8988T (cell line): ENCODE results near the gene ZNF780A.
A peak's percentile ranks its signal among the peaks of the same experiment; 100 is the strongest.
"Not testable (repeated sequence)": the region's sequence is repeated elsewhere in the genome, so short reads cannot be mapped to it uniquely, and the experiment has no call there.

Source experiments
- DNase-seq: peaks from one replicate; pipeline ENCODE4 v3.0.0; 2011

Gene ZNF780A

DNA sequence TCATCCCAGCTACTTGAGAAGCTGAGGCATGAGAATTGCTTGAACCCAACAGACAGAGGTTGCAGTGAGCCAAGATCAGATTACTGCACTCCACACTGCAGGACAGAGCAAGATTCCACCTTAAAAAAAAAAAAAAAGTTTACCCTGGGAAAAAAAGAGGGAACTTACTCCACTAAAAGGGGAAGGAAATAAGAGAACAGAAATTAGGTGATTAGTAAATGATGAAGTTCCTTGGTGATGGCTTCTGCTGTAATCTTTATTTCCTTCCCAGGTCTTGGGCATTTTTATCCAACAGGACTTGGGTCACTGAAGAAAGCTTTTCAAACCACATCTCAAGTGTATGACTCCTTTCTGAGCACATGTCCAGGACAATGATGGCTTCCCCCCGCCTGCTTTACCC lies 9.3 kb downstream of the ZNF780A start:
- no peak for DNase-seq

DNA sequence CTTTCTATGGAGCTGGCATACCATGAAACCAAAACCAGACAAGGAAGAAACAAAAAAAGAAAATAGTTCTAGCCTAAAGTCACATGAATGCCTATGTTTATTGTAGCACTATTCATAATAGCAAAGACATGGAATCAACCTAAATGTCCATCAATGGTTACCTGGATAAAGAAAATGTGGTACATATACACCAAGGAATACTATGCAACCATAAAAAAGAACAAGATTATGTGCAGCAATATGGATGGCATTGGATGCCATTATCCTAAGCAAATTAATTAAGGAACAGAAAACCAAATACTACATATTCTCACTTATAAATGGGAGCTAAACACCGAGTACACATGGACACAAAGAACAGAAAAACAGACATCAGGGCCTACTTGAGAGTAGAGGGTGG lies 10.5 kb downstream of the ZNF780A start:
- no peak for DNase-seq

DNA sequence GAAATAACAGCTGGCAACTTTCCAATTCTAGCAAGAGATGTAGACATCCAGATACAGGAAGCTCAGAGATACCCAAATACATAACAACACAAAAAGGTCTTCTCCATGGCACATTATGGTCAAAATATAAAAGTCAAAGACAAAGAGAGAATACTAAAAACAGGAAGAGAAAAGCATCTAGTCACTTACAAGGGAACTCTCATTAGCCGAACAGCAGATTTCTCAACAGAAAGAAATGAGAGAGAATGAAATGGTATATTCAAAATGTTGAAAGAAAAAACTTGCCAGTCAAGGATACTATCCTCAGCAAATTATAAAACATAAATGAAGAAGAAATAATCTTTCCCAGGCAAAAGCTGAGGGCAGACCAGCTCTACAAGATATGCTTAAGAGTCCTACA lies 12.4 kb downstream of the ZNF780A start:
- DNase-seq, result no peak

DNA sequence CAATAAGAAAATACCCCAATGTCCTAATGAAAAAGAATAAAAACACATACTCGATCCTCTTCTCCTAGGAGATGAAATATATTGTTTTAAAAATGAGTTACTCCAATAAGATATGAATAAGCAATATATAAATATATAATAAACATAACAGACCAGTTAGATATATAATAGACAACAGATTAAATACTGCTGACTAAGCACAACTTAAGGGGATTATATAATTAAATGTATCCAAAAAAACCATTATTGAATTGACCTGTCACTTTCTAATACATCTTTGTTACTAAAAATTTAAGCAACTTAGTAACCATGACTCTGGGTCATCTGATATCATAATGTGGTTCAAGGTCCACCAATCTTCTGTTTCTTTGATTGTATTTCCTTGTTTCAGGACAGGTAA lies 20.7 kb downstream of the ZNF780A start:
- no peak for DNase-seq

DNA sequence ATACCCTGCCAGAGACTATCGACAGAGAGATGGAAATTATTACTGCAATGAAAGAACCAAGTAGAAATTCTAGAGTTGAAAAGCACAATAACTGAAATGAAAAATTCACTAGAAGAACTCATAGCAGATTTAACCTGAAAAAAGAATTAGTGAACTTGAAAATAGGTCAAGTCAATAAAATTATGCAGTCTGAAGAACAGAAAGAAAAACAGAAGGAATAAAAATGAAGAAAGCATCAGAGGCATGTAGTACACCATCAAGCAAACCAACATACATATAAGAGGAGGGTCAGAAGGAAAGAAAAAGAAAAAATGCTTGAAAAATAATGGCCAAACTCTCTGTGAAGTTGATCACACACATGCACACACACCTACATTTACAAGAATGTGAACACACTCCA lies 31.1 kb downstream of the ZNF780A start:
- no peak for DNase-seq

DNA sequence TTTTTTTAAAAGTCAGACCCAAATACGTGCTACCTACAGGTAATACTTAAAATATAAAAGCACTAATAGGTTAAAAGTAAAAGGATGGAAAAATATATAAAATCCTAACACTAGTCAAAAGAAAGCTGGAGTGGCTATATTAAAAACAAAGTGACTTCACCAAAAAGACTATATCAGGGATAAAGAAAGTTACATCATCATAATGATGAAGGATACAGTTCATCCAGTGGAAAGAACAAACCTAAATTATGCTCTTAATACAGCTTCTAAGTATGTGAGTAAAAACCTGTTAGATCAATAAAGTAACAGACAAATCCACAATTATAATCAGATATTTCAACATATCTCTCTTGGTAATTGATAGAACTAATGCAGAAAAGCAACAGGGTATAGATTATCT lies 33.6 kb downstream of the ZNF780A start:
- DNase-seq, result no peak

DNA sequence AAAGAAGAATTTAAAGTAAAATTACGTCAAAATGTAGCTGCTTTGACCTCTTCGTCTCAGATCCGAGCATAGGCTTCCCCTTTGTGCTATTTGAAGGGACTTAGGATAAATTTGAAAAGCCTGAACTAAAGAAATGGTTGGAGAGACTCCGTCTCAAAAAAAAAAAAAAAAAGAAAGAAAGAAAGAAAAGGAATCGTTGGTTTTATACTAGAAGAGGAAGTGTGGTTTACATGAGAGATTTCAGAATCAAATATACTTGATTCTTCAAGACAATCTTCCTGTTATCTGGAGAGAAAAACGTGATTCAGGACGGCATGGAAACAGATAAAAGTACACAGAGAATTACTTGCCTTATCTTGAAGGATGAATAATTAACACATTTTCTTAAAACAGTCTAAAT lies 34.2 kb downstream of the ZNF780A start:
- no peak for DNase-seq

DNA sequence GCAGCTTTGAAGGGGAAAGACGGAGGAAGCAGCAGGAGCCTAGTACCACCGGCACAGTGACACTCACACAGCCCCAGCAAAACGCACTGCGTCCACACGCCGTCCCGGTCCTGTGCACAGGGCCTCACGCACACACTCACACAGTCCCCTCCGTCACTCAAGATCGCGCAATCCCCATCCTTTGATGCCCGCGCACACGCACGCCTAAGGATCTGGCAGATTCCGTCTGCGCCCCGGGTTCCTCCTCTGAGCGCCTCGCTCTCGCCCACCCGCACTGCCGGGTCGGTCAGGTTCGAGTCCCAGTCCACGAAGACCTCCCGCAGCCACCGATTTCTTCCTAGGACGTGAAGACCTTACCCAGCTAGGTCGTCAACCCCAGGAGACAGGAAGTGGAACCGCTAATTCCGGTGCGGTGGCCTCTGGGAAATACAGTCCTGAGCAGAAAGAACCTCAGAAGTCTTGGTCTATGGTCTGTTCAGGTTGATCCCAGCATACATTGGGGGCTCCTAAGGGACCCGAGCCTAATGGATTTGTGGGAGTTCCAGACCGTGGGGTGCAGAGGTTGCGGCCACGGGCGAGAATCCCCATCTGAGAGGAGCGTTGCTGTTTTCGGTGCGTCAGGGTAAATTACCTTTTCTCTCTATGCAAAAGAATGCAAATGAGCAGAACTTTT lies 34.8 kb downstream of the ZNF780A start, which contains the start of gene ZNF780B:
ZNF780B (minus strand) TSS at position 400 of the 673 bp plus-strand sequence. CDS start 5,899 bp downstream, outside the sequence.
- peak; percentile 28 for DNase-seq

DNA sequence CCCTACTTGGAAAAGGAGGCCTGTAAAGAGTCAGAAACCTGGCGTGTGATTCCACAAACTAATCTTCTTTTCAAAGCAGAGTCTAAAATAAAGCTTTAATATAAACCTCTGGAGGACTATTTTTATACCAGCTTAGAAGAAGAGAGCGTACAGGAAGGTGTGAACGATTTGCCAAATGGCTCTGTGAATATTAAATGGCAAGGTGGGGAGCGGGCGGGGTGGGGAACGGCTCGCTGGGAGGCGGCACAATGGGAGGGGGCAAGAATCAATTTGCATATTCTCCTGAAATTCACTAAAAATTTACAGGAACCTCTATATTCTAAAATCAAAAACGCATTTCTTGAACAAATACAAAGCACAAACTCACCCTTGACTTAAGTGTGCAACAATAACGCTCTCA lies 35.7 kb downstream of the ZNF780A start:
- no peak for DNase-seq

DNA sequence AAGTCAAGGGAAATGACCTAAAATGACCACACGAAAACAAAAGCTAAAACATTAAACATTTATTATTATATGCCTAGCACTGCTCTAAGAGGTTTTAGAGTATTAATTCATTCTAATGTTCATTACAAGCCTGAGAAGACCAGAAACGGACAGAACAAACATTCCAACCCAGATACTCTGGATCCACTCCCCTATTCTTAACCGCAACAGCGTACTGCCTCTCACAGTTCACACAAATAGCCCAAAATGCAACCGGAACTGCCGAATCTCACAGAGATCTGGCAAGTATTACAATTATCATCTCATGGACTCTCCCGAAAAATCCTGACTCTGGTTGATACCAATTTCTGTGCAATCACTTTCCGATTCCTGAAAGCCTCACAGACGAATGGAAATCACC lies 36.1 kb downstream of the ZNF780A start:
- DNase-seq, result no peak

DNA sequence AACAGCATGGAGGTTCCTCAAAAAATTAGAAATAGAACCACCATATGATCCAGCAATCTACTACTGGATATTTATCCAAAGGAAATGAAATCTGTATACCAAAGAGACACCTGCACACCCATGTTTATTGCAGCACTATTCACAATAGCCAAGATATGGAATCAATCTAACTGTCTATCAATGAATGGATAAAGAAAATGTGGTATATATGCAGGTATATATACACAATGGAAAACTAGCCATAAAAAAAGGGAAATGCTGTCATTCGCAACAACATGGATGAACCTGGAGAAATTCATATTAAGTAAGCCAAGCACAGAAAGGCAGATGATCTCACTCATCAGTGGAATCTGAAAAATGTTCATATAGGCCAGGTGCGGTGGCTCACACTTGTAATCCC lies 37.3 kb downstream of the ZNF780A start:
- no peak for DNase-seq

DNA sequence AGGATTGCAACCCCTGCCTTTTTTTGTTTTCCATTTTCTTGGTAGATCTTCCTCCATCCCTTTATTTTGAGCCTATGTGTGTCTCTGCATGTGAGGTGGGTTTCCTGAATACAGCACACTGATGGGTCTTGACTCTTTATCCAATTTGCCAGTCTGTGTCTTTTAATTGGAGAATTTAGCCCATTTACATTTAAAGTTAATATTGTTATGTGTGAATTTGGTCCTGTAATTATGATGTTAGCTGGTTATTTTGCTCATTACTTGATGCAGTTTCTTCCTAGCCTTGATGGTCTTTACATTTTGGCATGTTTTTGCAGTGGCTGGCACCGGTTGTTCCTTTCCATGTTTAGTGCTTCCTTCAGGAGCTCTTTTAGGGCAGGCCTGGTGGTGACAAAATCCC lies 49.0 kb downstream of the ZNF780A start:
- not testable (repeated sequence) for DNase-seq

DNA sequence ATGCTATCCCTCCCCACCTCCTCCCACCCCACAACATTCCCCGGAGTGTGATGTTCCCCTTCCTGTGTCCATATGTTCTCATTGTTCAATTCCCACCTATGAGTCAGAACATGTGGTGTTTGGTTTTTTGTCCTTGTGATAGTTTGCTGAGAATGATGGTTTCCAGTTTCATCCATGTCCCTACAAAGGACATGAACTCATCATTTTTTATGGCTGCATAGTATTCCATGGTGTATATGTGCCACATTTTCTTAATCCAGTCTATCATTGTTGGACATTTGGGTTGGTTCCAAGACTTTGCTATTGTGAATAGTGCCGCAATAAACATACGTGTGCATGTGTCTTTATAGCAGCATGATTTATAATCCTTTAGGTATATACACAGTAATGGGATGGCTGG lies 52.7 kb downstream of the ZNF780A start:
- DNase-seq, result not testable (repeated sequence)

DNA sequence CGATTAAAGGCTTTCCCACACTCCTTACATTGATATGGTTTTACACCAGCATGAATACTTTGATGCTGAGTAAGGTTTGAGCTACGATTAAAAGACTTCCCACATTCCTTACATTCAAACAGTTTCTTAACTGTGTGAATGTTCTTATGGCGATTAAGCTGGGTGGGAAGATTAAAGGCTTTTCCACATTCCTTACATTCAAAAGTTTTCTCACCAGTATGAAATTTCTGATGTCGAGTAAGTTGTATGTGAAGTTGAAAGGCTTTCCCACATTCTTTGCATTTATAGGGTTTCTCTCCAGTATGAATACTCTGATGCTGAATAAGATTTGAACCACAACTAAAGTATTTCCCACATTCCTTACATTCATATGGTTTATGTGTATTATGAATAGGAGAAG lies 54.7 kb downstream of the ZNF780A start:
- no peak for DNase-seq

DNA sequence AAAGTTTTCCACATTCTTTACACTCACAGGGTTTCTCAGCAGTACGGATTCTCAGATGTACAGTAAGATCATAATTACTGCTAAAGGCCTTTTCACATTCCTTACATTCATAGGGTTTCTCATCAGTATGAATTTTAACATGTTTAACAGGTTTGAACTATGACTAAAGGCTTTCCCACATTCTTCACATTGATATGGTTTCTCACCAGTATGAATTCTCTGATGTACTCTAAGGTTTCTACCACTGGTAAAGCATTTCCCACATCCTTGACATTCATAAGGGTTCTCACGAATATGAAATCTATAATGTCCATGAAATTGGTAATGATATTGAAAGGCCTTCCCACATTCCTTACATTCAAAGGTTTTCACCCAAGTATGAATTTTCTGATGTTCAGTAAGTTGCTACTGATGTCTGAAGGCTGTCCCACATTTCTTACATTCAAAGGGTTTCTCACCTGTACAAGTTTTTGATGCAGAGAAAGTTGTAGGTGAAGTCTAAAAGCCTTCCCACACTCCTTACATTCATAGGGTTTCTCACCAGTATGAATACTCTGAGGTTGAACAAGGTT lies 56.7 kb downstream of the ZNF780A start:
- DNase-seq, result no peak

DNA sequence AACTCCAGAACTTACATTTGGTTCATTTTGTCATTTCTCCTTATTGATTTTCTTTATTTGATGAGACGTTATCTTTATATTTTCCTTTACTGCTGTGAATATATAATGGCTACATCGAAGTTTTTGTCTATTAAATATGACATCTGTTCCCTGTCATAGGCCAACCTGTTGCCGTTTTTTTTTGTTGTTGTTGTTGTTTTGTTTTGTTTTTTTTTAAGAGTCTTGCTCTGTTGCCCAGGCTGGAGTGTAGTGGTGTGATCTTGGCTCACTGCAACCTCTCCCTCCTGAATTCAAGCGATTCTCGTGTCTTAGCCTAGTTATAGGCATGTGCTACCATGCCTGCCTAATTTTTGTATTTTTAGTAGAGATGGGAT lies 64.2 kb downstream of the ZNF780A start:
- DNase-seq, result no peak

DNA sequence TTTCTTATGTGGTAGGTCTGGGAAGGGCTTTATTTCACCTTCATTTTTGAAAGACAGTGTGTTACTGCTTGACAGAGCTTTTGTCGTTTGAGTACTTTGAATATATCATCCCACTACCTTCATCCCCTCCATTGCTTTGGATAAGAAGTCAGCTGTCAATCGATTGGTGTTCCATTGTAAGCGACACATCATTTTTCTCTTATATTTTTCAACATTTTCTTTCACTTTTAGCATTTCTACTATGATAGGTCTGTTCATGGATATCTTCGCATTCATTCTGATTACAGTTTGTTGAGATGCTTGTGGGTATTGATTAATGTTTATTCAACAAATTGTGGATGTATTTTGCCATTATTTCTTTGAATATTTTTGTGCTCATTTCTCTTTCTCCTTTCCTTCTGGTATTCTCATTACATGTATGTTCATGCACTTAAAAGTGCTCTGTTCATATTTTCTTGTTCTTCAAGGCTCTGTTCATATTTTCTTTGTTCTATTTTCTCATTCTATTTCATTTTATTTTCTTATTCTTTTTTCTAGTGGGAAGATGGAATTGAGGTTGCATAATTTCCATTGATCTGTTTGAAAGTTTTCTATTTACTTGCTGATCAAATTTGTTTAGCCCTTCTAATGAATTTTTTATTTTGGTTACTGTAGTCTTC lies 64.7 kb downstream of the ZNF780A start:
- DNase-seq, result no peak

DNA sequence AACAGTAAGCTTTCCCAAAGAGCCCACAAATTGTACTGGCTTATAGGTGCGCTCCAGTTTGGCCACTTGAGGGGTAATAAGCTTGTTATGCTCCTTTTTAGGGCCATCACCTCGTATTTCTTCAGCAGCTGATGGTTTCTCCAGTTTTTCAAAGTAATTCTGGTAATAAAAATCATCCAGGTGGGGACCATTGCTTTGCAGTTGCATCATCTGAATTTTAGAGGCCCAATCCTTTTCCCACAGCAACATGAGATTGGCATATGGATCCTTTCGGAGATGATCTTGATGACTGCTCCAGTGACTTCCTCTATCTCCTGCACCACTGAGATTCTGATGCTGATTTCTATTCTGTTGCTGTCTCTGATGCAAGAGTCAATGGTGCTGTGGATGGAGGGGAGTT lies 66.8 kb downstream of the ZNF780A start:
- no peak for DNase-seq
